HG03064 (cell line): ENCODE measurements around the gene FOXP1.

Experiments
- ATAC-seq: cut with Tn5 transposase; IDR thresholded peaks from one replicate; pipeline ENCODE4 v1.9.1; 2021; ENCODE audit warnings: low read depth; ENCODE audit not compliant: unreplicated experiment

Gene FOXP1

GRCh38 chr3:71299160-71299559 is 284.4 kb downstream of the FOXP1 start:
- no peak for ATAC-seq

- ATAC-seq: no peak
These were observed 288.6 kb downstream of the FOXP1 start for GRCh38 chr3:71294919-71295318.

DNA sequence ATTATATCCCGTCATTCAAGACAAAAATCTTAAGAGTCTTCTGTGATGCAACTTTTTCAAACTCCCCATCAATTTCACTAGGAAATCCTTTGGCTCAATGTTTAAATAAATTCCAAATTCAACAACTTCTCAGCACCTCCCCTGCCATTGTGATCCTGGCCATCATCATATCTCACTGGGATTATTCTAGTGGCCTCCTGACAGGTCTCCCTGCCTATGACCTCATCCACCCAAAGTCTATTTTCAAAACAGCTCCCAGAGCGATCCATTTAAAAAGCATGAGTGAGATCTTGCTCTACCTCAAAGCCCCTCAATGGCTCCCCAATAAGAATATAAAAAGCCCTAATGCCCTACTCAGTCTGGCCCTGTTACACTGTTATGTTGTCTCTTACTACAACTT is 293.2 kb downstream of the FOXP1 start:
- no peak for ATAC-seq

DNA sequence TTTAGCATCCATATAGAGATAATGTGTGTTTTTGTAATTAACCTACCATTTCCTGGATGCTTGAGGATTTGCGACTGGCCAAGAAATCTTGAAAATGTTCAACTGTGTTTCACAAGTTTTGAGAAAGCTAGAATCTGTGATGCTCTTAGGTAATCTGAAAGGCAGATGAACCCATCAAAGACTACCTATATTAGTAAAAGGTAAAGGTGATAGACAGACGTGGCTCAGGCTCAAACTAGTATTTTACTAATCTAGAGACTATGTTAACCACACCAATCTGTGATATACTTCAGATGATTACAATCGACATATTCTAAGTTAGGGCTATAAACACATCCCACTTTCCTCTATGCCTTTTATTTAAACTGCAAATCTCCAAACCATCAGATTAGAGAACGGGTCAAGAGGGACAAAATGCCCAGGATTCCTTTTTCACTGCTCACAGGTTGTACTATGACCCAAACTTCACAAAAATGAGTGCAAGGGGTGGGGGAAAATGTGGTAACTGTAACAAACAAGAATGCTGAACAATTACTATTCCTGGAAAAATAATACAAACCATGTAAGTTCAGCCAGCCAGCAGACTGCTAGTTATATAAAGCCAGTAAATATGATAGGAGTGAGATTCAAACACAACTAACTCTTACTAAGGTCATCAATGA is 295.1 kb downstream of the FOXP1 start:
- no peak for ATAC-seq

DNA sequence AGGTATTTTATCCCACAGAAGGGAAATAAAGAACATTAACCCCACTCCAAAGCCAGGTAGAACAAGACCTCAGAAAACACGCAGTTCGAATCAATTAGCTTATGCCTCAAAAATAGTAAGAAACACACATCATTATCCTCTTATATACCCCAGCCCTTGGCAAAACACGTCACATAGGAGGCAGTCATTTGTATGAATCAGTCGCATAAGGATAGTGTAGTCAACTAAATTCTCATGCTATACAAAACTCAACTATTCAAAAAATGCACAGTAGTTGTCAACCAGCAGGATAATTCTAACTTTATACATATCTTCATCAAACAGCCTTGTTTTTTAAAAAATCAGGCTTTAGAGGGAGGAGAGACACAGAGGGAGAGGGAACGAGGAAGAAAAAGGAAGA is 298.4 kb downstream of the FOXP1 start:
- no peak for ATAC-seq

DNA sequence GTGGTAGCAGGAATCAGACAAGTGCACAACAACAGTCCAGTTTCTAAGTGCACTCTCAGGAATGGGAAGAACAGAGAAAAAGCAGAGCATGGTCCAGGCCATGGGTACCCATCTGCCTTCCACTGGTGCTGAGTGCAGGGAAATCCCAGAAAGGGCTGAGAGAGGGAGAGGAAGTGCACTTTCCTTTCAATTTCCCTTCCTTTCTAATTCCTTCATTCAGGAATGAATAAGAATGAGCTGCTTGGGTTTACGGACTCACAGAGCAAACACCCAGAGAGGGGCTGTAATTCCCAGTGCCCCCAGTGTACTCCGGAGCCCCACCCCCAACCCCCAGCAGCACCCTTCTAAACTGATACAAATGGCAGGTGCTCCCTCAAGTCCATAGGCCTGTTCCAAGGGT is 300.6 kb downstream of the FOXP1 start:
- no peak for ATAC-seq

DNA sequence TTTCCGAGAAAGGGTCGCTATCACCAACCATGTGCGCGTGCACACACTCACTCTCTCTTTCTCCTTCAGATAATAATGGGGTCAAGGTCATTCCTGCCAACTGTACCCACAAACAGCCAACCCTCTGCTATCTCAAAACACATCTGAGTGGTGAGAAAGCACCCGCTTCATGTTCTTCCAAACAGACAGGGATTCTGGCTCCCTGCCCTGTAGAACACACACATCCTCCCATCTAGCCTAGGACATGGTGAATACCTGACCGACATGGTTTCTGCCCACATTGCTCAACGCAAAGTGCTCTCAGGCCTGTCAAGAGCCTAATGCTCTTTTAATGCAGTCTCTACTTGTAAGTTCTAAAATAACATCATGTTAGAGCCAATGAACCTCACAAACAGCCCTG is 302.2 kb downstream of the FOXP1 start:
- ATAC-seq: no peak

DNA sequence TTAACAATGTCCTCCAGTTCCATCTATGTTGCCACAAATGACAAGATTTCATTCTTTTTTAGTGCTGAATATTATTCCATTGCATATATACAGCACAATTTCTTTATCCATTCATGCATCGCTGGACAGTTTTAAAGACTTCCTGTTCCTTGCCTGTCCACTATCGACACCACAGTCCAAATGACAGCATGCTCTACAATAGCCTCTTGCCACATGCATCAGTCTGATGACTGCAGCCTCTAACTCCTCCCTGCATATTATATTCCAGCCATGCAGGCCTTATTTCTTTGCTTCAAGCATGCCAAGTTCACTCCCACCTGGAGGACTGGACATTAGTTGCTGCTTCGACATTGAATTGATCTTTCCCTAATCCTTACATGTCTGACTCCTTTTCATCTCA is 306.2 kb downstream of the FOXP1 start:
- no peak for ATAC-seq

GRCh38 chr3:71276531-71276930 is 307.0 kb downstream of the FOXP1 start:
- no peak for ATAC-seq

- ATAC-seq: no peak
These were observed 310.1 kb downstream of the FOXP1 start for GRCh38 chr3:71273453-71273852.

DNA sequence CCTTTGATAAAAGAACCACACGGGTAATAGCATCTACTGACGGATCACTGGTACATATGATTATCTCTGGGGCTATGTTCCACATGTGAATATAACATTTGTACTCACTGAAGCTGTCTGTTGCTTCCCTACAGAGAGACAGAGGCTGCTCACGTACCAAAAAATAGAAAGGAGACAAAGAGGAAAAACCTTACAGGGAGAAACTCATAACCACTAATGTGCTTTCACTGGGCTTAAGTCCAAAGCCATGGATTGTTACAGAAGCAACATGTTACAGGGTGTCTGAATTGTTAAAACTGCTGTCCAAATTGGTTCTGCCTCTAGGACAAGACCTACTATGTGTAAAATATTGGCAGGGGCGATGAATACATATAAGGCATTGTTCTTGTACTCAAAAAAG is 311.9 kb downstream of the FOXP1 start:
- ATAC-seq: no peak

DNA sequence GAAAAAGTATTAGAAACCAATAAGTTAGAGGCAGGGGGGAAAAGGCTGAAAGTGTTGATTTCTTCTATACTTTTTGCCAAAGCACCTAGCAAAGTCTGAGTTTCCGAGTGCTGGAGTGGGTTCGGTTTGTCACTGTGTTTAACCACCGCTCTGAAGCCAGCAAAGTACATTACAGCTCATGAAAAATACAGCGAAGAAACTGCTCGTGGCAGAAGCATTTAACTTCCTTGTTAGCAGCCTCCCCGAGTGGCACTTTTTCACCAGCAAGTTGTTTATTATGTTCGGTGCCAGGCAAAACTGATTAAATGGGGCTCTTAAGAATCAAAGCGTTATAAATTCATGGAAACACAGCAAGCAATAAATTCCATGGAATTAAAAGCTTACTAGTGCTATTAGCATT is 313.6 kb downstream of the FOXP1 start:
- ATAC-seq: no peak

DNA sequence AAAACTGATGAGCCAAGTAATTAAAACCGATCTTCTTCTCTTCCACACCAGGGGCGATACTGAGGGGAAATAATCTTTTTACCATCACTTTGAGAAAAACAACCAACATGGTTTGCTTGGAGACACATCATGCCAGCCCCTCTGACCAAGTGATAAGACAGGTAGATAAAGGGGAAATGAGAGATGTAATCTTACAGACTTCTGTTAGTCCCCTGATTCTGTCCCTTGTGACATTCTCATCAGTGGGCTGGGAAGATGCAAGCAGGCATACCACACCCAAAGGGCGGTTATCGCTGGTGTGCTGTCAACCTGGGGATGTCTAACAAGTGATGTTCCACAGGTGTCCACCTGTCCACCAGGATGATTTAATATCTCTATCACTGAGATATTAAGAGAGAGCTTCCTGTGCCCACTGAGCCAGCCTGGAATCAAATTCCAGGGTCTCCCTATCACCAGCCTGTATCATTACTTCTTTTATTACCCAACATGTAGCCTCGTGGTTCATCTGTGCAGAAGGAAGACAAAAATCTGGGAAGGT is 315.0 kb downstream of the FOXP1 start:
- ATAC-seq: no peak

GRCh38 chr3:71266875-71267274 is 316.7 kb downstream of the FOXP1 start:
- ATAC-seq: no peak

DNA sequence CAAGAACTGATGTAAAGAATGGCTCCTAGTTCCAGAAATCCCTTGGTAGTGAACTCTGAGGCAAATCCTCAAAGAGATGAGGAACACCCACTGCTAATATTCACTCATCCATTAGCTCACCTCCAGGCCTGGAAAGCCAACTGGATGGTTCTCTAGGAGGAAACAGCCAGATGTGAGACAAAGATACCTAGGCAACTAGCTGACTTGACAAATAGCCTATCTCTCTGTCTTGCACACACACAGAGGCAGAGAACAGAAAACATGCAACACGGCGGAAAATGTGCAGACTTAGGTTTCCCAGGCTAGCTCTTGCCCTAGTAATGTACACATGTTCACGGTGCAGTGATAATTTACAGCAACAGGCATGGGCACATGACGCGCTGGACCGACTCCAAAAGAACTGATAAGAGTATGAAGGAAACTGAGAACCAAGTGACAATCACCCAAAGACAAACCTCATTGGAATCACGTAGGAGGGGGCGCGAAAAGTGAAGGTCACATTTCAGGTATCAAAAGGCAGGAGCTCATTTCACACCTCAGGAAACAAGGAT is 318.1 kb downstream of the FOXP1 start:
- no peak for ATAC-seq

DNA sequence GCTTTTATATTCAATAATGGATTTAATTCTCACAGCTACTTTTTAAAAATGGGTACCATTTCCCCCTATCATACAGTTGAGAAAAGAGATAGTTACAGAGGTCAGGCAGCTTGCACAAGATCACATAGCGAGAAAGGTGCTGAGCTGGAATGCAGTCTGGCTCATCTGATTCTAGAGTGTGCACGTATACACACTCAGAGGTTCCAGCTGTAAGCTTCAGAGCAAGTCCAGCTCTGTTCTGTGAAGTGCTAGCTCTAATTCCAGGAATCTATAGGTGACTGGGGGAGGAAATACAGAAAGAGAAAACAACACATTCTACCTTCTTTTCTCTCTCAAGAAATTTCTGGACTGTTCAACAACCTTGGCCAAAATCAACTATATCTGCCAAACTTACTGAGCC is 318.7 kb downstream of the FOXP1 start:
- no peak for ATAC-seq

GRCh38 chr3:71262364-71263265 is 320.9 kb downstream of the FOXP1 start:
- no peak for ATAC-seq

DNA sequence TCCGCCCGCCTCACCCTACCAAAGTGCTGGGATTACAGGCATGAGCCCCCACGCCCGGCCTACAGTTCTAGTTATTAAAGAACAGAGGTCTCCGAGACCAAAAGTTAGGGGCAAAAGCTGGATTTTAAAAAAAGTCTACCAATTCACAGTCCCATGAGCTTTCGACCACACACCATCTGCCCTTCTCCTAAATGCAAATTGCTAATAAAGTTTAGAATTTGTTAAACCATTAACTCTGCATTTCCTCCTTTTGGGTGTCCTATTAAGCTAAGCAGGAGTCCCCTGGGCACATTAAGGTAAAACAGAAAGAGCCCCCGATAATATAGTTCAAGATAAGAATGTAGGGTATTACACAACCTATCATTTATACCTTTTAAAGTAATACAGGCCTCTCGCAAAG is 322.7 kb downstream of the FOXP1 start:
- ATAC-seq: no peak

DNA sequence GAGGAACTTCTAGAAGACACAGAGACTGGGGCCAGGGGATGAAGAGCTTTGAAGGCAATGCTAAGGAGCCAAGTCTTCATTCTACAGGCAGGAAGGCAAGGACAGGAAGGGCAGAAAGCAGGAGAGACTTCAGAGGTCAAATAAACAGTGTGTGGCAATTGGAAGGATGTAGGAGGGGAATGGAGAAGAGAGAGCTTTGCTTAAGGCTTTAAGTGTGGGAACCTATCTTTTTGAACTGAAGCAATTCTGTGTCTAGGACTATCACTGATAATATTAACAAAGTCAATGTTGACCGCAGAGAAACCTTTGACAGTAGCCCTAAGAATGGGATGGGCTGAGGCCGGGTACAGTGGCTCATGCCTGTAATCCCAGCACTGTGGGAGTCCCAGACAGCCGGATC is 325.0 kb downstream of the FOXP1 start:
- ATAC-seq: no peak

DNA sequence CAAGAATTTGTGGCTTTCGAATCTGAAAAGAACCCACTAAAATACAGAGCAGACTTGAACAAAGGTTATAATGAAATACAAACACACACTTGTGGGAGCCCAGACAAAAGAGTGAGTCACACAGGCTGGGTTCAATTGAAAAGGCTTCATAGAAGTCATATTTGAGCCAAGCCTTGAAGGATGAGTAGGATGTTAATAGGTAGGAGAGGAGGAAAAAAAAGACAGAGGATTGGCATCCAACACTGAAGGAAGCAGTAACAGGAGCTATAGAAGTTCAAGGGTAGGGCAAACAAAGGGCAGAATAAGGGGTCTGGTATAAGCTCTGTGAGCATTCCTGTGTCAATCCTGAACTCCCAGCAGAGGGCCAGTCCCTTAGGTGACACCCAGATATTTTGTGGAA is 325.4 kb downstream of the FOXP1 start:
- no peak for ATAC-seq

GRCh38 chr3:71255498-71255897 is 328.0 kb downstream of the FOXP1 start:
- no peak for ATAC-seq
